ENCODE measurements around the gene UFC1.
A peak's percentile ranks its signal among the peaks of the same experiment; 100 is the strongest.
"Not testable (repeated sequence)": the region's sequence is repeated elsewhere in the genome, so short reads cannot be mapped to it uniquely, and the experiment has no call there.

The UFC1 gene
- total RNA-seq, result 70.6 to 86.6 (median 76.3) reads per million in 3 experiments

- peak; percentile 90 for DNase-seq
These were observed at the start of gene UFC1 for GRCh38 chr1:161153682-161154337. Gene UFC1, plus strand, starts transcription at chr1:161153978. Its CDS starts 20 bp downstream, at chr1:161153998.

DNA sequence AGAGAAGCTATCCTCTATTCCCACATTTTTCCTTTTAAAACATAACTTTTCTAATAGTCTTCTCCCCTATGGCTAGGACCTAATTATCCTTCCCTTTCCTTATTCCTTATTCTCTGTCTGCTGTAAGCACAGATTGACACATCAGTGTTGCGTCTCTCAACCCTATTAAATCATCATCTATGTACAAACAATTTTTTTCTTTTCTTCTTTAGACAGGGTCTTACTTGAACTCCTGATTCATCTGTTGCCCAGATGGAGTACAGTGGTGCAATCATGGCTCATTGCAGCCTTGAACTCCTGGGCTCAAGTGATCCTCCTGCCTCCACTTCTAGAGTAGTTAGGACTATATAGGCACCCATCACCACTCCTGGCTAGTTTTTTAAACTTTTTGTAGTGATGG, 47.3 kb upstream of the UFC1 start:
- DNase-seq, result no peak

DNA sequence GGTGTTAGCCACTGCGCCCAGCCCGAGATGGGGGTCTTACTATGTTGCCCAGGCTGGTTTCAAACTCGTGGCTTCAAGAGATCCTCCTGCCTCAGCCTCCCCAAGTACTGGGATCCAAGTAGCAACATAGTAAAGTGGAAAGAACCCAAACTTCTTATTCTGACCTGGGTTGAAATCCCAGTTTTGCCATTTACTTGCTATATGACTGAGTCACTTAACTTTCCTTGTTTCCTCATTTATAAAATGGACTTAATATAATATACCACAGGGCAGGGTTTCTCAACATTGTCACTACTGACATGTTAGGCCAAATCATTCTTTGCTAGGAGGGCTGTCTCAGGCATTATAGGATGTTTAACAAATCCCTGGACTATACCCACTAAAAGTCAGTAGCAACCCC, 42.7 kb upstream of the UFC1 start:
- no peak for DNase-seq

- no peak for DNase-seq
These were observed 42.3 kb upstream of the UFC1 start for GRCh38 chr1:161111527-161111926.

GRCh38 chr1:161113915-161114314, 39.9 kb upstream of the UFC1 start:
- no peak for DNase-seq

DNA sequence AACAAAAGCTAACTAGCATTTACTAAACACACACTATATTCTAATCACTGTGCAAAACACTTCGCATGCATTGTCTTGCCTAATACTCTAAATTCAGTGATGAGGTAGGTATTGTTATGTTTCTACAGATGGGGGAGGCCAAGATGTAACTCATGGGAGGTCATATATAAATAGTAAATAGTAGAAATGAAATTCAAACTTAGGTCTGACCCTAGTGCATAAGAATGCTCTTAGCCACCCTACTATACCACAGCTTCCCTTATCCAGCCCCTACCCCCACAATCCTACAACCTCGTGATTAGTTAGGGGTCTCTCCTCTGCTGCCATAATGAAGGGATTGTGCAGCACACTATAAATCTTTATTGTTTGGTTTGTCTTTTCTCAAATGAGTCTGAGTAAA, 39.2 kb upstream of the UFC1 start:
- DNase-seq, result no peak

DNA sequence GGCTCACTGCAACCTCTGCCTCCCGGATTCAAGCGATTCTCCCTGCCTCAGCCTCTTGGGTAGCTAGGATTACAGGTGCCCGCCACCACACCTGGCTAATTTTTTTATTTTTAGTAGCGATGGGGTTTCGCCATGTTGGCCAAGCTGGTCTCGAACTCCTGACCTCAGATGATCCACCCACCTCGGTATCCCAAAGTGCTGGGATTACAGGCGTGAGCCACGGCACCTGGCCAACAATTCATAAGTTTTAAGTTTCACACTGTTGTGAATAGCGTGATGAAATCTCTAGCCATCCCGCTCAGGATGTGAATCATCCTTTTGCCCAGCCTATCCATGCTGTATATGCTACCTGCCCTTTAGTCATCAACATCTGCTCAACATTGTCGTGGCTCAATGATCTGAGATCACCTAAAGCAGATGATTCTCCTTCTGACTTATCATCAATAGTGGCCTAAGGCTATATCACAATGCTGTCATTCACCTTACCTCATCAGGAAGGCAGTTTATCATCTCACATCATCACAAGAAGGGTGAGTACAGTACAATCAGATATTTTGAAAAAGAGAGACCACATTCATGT, 38.6 kb upstream of the UFC1 start:
- no peak for DNase-seq

DNA sequence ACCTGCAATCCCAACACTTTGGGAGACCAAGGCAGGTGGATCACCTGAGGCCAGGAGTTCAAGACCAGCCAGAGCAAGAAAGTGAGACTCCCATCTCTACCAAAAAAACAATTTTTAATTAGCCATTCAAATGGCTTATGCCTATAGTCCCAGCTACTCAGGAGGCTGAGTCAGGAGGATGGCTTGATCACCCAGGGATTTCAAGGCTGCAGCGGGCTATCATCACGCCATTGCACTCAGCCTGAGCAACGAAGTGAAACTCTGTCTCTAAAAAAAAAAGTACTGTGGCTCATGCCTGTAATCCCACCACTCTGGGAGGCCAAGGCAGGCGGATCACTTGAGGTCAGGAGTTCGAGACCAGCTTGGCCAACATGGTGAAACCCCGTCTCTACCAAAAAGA, 37.8 kb upstream of the UFC1 start:
- not testable (repeated sequence) for DNase-seq

GRCh38 chr1:161117759-161118581, 35.8 kb upstream of the UFC1 start, which contains the start of the genes NIT1 and PFDN2:
Gene NIT1, plus strand, starts transcription at chr1:161118105. Its CDS starts 72 bp downstream, at chr1:161118177.
Gene PFDN2, minus strand, starts transcription at chr1:161118037. Its CDS starts 11 bp downstream, at chr1:161118026.
- DNase-seq, result peak; percentile 83

- DNase-seq, result peak; percentile 71
These were observed 34.5 kb upstream of the UFC1 start for GRCh38 chr1:161119092-161119903.

GRCh38 chr1:161121042-161121650, 32.6 kb upstream of the UFC1 start:
- DNase-seq, result no peak

DNA sequence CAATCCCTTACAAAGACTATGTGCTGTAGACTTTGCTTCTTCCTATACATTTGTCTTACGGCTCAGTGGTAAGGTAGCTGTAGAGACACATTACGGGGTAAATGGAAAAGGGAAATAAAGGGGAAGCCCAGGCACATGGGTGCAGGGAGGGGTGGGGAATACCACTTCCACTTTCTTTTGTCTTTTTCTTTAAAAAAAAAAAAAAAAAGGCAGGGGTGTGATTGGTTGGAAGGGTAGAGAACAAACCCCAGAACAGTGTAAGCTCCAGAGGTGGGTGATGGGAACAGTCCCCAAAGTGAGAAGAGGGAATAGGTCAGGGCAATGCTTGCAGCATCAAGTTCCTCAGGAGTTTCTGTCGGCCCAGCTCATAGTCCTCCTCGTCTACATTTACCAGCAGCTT, 31.9 kb upstream of the UFC1 start:
- DNase-seq, result no peak

DNA sequence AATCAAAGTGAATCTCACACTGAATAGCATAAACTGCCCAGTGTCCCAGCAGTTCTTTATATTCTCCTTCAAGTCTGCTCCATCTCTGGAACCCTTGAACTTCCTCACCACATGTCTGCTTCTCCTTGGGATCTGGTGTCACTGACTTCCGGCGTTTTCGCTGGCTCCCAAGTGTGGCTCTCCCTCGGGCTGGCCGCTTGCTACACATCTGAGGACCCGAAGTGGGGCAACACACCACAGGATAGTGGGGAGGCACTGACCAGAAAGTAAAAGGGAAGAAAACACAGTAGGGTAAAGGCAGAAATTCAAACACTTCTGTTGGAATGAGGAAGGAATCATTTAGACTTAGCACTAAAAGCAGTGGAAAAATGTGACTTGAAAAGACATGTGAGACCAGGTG, 30.8 kb upstream of the UFC1 start:
- no peak for DNase-seq

GRCh38 chr1:161127649-161128048, 26.1 kb upstream of the UFC1 start:
- DNase-seq, result no peak

GRCh38 chr1:161128591-161129420, 25.0 kb upstream of the UFC1 start:
- DNase-seq, result no peak

DNA sequence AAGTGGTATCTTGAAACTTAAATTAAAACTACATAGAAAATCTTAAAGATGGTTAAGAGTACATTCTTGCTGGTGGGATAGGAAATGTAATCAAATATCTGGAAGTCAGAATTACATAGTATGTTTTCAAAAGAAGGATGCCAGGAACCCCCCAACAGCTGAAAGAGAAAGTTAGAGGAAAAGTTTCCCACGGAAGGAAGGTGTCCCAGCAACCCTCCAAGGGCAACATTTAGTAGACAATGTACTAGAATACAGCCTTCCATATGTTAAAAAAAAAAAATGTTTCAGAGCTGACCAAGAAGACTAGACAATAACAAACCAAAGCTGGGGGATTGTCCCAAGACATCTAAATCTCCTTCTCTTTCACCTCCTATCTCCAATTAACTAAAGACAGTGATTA, 23.5 kb upstream of the UFC1 start:
- no peak for DNase-seq

- DNase-seq, result peak; percentile 21
These were observed 22.0 kb upstream of the UFC1 start for GRCh38 chr1:161131523-161132409.

GRCh38 chr1:161132410-161133219, 21.2 kb upstream of the UFC1 start, which contains the start of gene DEDD:
Gene DEDD, minus strand, starts transcription at chr1:161132667. Its CDS starts 8,205 bp downstream, at chr1:161124462.
- peak; percentile 94 for DNase-seq

- DNase-seq, result no peak
These were observed 20.5 kb upstream of the UFC1 start for GRCh38 chr1:161133220-161133740.
